ENCODE measurements around the gene C4orf51. TPM values are rescaled to one million over a fixed set of nuclear protein-coding genes. Genes with fewer than 3 reads are reported as not detected.

Gene C4orf51
- total RNA-seq, 1 experiment from 2014 or later: not detected

DNA sequence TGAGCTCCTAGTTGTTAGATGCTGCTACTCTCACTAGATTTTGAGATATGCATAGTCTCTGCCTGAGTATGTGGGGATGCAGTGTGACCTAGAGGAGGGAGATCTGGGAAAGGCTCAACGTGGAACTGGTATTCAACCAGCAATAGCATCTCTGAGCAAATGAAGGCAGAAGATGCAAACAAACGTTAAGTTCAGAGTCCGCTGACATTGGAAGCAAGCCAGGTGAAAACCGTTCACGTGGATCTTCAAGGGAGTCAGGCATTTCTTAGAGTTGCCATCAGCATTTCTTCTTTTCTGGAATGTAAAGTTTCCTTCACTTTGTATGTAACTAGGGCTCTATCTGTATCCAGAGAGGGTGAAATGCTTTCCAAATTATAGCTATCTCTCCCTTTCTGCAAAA lies 59.9 kb downstream of the C4orf51 start:
- Histone ChIP-seq H3K36me3 (ENCODE audit: insufficient read depth, low read length) (no peaks in the 10 kb centered on the region), H3K27me3 (ENCODE audit: low read length) (no peaks in the 10 kb centered on the region), H3K79me2 (ENCODE audit: low read length) (no peaks in the 10 kb centered on the region), H3K27ac (ENCODE audit: low read length) (no peak overlapping the region), H3K4me1 (ENCODE audit: low read length) (no peaks in the 10 kb centered on the region), H3K4me2 (ENCODE audit: low read depth, low read length, poor library complexity, severe bottlenecking) (no peak overlapping the region), H2AFZ (ENCODE audit: low read length) (no peak overlapping the region), H3K9ac (ENCODE audit: low read length) (no peak overlapping the region), H3K9me3 (ENCODE audit: low read length) (no peaks in the 10 kb centered on the region), H4K20me1 (ENCODE audit: insufficient read depth, low read depth, low read length) (no peaks in the 10 kb centered on the region), H3K9me2 (replicated peaks; ENCODE audit: insufficient read depth, low read length) (peaks cover 7% of the 10 kb centered on the region; the same call in 1 of the 2 replicates), H3K4me3 (ENCODE audit: low read length) (no peak overlapping the region)
- no peak for DNase-seq

DNA sequence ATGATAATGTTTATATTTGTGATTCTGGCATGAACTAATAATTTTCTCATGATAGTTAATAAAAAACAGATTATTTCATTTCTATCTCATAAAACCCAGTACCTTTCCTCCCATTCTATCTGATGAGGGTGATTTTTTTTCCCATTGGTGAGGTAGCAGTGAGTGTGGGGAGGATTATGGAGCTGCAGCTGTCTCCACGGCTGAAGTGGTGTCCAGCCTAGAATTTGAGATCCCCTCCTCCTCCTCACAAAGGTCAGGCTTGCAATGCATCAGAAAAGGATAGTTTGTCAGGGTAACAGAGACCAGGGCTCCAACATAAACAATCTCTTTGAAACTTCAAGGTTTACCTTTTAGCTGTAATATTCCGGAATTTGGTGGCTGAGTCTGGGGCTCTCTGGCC lies 60.9 kb downstream of the C4orf51 start:
- Histone ChIP-seq H2AFZ (ENCODE audit: low read length) (no peak overlapping the region), H3K4me3 (ENCODE audit: low read length) (no peak overlapping the region)
- no peak for DNase-seq

DNA sequence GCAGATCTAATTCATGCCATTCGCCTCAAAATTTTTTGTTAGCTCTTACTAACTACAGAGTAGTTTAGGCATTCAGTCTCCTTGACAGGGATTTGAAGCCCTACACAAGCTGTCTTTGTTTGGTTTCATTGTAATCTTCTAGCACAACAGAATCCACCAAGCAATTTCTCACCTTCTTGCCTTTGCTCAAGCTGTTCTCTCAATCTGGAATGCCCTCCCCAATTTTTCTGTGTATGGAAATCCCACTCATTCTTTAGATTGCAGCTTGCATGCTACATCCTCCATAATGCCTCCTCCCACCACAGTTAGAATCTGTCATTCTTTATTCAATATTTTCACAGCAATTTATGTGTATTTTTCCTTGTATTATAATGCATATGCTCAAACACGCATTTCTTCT lies 63.7 kb downstream of the C4orf51 start:
- Histone ChIP-seq H3K9me2 (replicated peaks; ENCODE audit: insufficient read depth, low read length) (peaks cover 7% of the 10 kb centered on the region; the same call in 1 of the 2 replicates), H2AFZ (ENCODE audit: low read length) (no peak overlapping the region), H3K4me2 (ENCODE audit: low read depth, low read length, poor library complexity, severe bottlenecking) (no peak overlapping the region), H3K79me2 (ENCODE audit: low read length) (no peaks in the 10 kb centered on the region), H3K4me1 (ENCODE audit: low read length) (no peaks in the 10 kb centered on the region), H3K36me3 (ENCODE audit: insufficient read depth, low read length) (no peaks in the 10 kb centered on the region), H3K9me3 (ENCODE audit: low read length) (no peaks in the 10 kb centered on the region), H3K4me3 (ENCODE audit: low read length) (no peak overlapping the region), H4K20me1 (ENCODE audit: insufficient read depth, low read depth, low read length) (no peaks in the 10 kb centered on the region), H3K27ac (ENCODE audit: low read length) (no peak overlapping the region), H3K27me3 (ENCODE audit: low read length) (no peaks in the 10 kb centered on the region), H3K9ac (ENCODE audit: low read length) (no peak overlapping the region)
- no peak for DNase-seq

More for the DNA sequence above, 60.9 kb downstream of the C4orf51 start:
- H3K36me3 ChIP-seq (ENCODE audit: insufficient read depth, low read length): no peaks in the 10 kb centered on the region
- no peak overlapping the region for H3K27ac ChIP-seq (ENCODE audit: low read length)
- H4K20me1 ChIP-seq (ENCODE audit: insufficient read depth, low read depth, low read length): no peaks in the 10 kb centered on the region
- H3K4me2 ChIP-seq (ENCODE audit: low read depth, low read length, poor library complexity, severe bottlenecking): no peak overlapping the region
- H3K9me2 ChIP-seq (replicated peaks; ENCODE audit: insufficient read depth, low read length): peaks cover 7% of the 10 kb centered on the region; the same call in 1 of the 2 replicates
- no peaks in the 10 kb centered on the region for H3K79me2 ChIP-seq (ENCODE audit: low read length)
- H3K9ac ChIP-seq (ENCODE audit: low read length): no peak overlapping the region
- H3K27me3 ChIP-seq (ENCODE audit: low read length): no peaks in the 10 kb centered on the region
- no peaks in the 10 kb centered on the region for H3K4me1 ChIP-seq (ENCODE audit: low read length)
- no peaks in the 10 kb centered on the region for H3K9me3 ChIP-seq (ENCODE audit: low read length)

DNA sequence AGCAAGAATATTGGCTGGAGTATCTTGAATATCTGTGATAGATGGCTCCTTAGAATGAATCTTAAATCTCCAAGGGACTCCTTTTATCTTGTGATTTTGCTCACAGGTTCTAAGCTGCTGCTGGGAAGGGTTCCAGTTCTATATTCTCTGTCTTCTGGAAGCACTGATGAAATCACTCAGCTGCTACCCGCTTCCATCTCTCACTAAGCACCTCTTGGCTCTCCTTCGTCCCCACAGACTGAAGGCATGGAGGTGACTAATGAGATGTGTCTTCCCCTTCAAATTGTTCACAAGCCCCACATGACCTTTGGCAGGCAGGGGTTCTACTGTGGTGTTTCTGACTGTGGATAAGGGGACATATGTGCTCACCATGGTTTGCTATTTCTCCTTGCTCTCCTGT lies 75.9 kb downstream of the C4orf51 start:
- DNase-seq: no peak
- no peaks in the 10 kb centered on the region for H3K79me2 ChIP-seq (ENCODE audit: low read length)
- H3K9me3 ChIP-seq (ENCODE audit: low read length): no peaks in the 10 kb centered on the region
- H2AFZ ChIP-seq (ENCODE audit: low read length): no peak overlapping the region
- no peak overlapping the region for H3K27ac ChIP-seq (ENCODE audit: low read length)
- no peak overlapping the region for H3K4me3 ChIP-seq (ENCODE audit: low read length)
- H4K20me1 ChIP-seq (ENCODE audit: insufficient read depth, low read depth, low read length): no peaks in the 10 kb centered on the region
- no peaks in the 10 kb centered on the region for H3K4me1 ChIP-seq (ENCODE audit: low read length)
- no peaks in the 10 kb centered on the region for H3K27me3 ChIP-seq (ENCODE audit: low read length)
- H3K4me2 ChIP-seq (ENCODE audit: low read depth, low read length, poor library complexity, severe bottlenecking): no peak overlapping the region
- no peaks in the 10 kb centered on the region for H3K9me2 ChIP-seq (replicated peaks; ENCODE audit: insufficient read depth, low read length)
- no peak overlapping the region for H3K9ac ChIP-seq (ENCODE audit: low read length)
- no peaks in the 10 kb centered on the region for H3K36me3 ChIP-seq (ENCODE audit: insufficient read depth, low read length)

DNA sequence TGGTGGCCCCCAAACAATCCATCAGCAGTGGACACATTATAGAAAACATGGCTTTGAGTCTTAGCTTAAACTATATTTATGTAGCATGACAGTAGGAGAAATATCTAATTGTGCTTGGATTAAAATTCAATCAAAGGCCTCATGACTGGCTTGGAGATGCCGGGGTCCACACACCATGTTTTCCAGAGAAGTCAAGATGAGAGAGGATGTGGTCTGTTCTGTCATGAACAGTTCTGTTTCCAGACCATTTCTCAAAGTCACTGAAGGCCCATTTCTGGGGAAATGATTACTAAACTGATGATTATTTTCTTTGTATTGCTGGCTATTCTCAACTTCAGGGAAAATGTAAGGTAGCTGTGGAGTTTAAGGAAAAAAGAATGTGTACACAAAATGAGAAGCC lies 76.3 kb downstream of the C4orf51 start:
- no peaks in the 10 kb centered on the region for H3K79me2 ChIP-seq (ENCODE audit: low read length)
- H3K9me3 ChIP-seq (ENCODE audit: low read length): no peaks in the 10 kb centered on the region
- 0 out of 2 replicates have a peak, but pooled peaks cover 3% of the 10 kb centered on the region for H3K36me3 ChIP-seq (ENCODE audit: insufficient read depth, low read length)
- no peak overlapping the region for H3K4me2 ChIP-seq (ENCODE audit: low read depth, low read length, poor library complexity, severe bottlenecking)
- no peak overlapping the region for H3K27ac ChIP-seq (ENCODE audit: low read length)
- no peaks in the 10 kb centered on the region for H4K20me1 ChIP-seq (ENCODE audit: insufficient read depth, low read depth, low read length)
- no peak overlapping the region for H3K4me3 ChIP-seq (ENCODE audit: low read length)
- no peaks in the 10 kb centered on the region for H3K27me3 ChIP-seq (ENCODE audit: low read length)
- H3K9me2 ChIP-seq (replicated peaks; ENCODE audit: insufficient read depth, low read length): no peaks in the 10 kb centered on the region
- no peak for DNase-seq
- no peak overlapping the region for H3K9ac ChIP-seq (ENCODE audit: low read length)
- H2AFZ ChIP-seq (ENCODE audit: low read length): no peak overlapping the region
- H3K4me1 ChIP-seq (ENCODE audit: low read length): no peaks in the 10 kb centered on the region

DNA sequence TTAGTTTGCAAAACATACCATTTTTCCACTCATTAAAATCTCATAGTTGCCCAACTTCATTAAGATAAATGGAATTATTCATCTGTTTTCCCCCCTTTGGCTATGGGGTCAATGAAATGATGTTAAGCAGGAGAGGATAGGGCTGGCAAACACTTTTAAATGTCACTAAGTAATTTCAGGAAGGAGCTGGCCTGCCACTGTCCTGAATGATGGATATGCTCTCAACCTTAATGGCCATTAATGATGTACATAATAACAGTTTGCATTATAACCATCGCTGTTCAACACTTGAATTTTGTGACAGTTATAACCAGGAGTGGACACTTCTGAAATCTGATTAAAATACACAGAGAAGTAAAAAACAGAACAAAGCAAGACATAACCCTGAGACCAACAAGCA lies 77.2 kb downstream of the C4orf51 start:
- Histone ChIP-seq H2AFZ (ENCODE audit: low read length) (no peak overlapping the region), H3K4me1 (ENCODE audit: low read length) (no peaks in the 10 kb centered on the region), H3K79me2 (ENCODE audit: low read length) (no peaks in the 10 kb centered on the region), H3K9ac (ENCODE audit: low read length) (no peak overlapping the region), H3K4me3 (ENCODE audit: low read length) (no peak overlapping the region), H3K36me3 (ENCODE audit: insufficient read depth, low read length) (0 out of 2 replicates have a peak, but pooled peaks cover 4% of the 10 kb centered on the region), H3K4me2 (ENCODE audit: low read depth, low read length, poor library complexity, severe bottlenecking) (no peak overlapping the region), H4K20me1 (ENCODE audit: insufficient read depth, low read depth, low read length) (no peaks in the 10 kb centered on the region), H3K27ac (ENCODE audit: low read length) (no peak overlapping the region), H3K9me2 (replicated peaks; ENCODE audit: insufficient read depth, low read length) (no peaks in the 10 kb centered on the region), H3K9me3 (ENCODE audit: low read length) (no peaks in the 10 kb centered on the region), H3K27me3 (ENCODE audit: low read length) (no peaks in the 10 kb centered on the region)
- no peak for DNase-seq

DNA sequence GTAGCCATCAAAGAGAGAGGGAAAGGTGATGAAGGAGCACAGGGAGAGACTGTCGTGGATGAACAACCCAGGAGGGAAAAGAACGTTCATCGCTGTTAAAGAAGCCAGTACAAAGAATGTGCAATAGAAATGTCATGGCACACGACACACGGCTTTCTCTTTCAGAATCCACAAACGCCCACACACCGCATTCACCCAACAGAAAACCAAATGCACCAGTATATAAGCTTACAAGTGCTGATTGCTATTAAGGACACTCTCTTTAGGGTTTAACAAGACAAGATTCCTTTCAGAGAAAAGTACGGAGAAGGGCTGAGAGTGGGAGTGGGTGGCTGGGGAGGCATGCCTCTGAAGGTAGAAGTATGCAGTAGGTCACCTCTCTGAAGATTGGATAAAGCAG lies 80.2 kb downstream of the C4orf51 start:
- Histone ChIP-seq H3K36me3 (ENCODE audit: insufficient read depth, low read length) (peaks cover 14% of the 10 kb centered on the region; the same call in 1 of the 2 replicates), H3K9me2 (replicated peaks; ENCODE audit: insufficient read depth, low read length) (no peaks in the 10 kb centered on the region), H2AFZ (ENCODE audit: low read length) (no peak overlapping the region), H3K4me1 (ENCODE audit: low read length) (no peaks in the 10 kb centered on the region), H3K4me3 (ENCODE audit: low read length) (no peak overlapping the region), H3K27me3 (ENCODE audit: low read length) (no peaks in the 10 kb centered on the region), H3K9me3 (ENCODE audit: low read length) (no peaks in the 10 kb centered on the region), H3K4me2 (ENCODE audit: low read depth, low read length, poor library complexity, severe bottlenecking) (no peak overlapping the region), H3K79me2 (ENCODE audit: low read length) (no peaks in the 10 kb centered on the region), H4K20me1 (ENCODE audit: insufficient read depth, low read depth, low read length) (no peaks in the 10 kb centered on the region), H3K27ac (ENCODE audit: low read length) (no peak overlapping the region), H3K9ac (ENCODE audit: low read length) (no peak overlapping the region)
- no peak for DNase-seq

DNA sequence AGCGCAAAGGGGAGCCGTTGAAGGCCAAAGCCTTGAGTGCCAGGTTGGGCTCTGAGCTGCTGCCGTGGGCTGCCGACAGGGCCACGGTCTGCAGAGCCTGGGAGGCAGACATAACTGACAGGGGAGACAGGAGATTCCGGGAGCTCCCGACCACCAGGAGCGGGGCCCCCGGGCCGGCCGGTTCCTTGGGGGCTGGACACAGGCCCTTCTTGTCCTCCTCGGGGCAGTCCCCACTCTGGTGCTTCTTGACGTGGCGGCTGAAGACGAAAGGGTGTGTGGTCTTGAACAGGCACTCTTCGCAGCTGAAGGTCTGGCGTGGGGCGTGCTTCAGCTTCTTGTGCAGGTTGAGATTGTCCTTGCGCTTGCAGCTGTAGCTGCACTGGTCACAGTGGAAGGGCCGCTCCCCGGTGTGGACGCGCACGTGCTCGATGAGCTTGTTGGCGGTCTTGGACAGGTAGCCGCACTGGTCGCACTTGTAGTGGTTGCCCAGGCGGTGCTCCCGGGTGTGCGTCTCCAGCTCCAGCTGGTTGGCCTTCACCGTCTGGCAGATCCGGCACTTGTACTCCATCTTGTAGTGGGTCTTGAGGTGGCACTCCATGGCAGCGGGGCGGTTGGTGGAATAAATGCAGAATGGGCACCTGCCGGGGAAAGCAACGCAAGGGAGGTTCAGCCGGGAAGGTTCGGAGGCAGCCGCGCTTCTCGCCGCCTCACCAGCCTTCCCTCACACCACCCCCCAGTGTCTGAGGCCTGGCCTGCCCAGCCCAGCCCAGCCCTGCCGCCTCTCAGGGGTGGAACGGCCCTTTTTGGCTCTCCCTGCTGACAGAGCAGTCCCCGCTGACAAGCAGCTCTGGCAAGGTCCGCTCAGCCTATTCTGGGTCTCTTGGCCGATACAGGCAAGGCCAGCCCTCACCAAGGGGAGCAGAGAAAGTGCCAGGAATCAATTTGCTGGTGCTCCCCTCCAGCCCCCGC lies 81.3 kb downstream of the C4orf51 start:
- Histone ChIP-seq H2AFZ (ENCODE audit: low read length) (no peak overlapping the region), H3K9me3 (ENCODE audit: low read length) (no peaks in the 10 kb centered on the region), H3K9me2 (replicated peaks; ENCODE audit: insufficient read depth, low read length) (no peaks in the 10 kb centered on the region), H3K27me3 (ENCODE audit: low read length) (no peaks in the 10 kb centered on the region), H3K4me1 (ENCODE audit: low read length) (no peaks in the 10 kb centered on the region), H3K27ac (ENCODE audit: low read length) (no peak overlapping the region), H3K79me2 (ENCODE audit: low read length) (no peaks in the 10 kb centered on the region), H3K9ac (ENCODE audit: low read length) (no peak overlapping the region), H4K20me1 (ENCODE audit: insufficient read depth, low read depth, low read length) (no peaks in the 10 kb centered on the region), H3K36me3 (ENCODE audit: insufficient read depth, low read length) (peaks cover 23% of the 10 kb centered on the region), H3K4me3 (ENCODE audit: low read length) (no peak overlapping the region), H3K4me2 (ENCODE audit: low read depth, low read length, poor library complexity, severe bottlenecking) (no peak overlapping the region)
- no peak for DNase-seq

All from Karpas-422 (cell line).